ENCODE results near the gene PAPSS1.

DNA sequence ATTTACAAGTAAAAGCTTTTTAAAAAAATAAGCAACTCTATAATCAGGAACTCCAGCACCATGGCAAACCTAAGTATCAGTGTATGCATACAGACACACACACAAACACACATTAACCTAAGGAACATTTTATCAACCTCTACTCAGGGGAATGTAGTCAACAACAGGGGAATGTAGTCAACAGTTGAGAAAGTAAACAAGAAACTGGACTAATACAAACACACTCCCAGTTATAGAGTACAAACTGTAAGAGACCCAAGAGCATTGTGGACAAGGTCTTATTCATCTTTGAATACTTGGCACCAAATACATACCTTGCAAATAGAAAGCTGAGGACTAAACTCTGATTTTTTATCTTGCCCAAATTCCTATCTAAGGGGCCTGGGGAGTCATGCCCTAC, 36.2 kb downstream of the PAPSS1 start:
- no peak for TF ChIP-seq CUX1 (IDR thresholded peaks at IDR 0.05; ENCODE audit: insufficient replicate concordance, low read depth, low read length)
- TF ChIP-seq POU2F2 (IDR thresholded peaks at IDR 0.05; ENCODE audit: borderline replicate concordance, low read depth, low read length): no peak
- no peak for TF ChIP-seq CREB1 (IDR thresholded peaks at IDR 0.05; ENCODE audit: low read depth)
- no peak for TF ChIP-seq EZH2 (IDR thresholded peaks at IDR 0.05; ENCODE audit: borderline replicate concordance, control insufficient read depth, low read depth, low read length)
- TF ChIP-seq, protein P1, sequence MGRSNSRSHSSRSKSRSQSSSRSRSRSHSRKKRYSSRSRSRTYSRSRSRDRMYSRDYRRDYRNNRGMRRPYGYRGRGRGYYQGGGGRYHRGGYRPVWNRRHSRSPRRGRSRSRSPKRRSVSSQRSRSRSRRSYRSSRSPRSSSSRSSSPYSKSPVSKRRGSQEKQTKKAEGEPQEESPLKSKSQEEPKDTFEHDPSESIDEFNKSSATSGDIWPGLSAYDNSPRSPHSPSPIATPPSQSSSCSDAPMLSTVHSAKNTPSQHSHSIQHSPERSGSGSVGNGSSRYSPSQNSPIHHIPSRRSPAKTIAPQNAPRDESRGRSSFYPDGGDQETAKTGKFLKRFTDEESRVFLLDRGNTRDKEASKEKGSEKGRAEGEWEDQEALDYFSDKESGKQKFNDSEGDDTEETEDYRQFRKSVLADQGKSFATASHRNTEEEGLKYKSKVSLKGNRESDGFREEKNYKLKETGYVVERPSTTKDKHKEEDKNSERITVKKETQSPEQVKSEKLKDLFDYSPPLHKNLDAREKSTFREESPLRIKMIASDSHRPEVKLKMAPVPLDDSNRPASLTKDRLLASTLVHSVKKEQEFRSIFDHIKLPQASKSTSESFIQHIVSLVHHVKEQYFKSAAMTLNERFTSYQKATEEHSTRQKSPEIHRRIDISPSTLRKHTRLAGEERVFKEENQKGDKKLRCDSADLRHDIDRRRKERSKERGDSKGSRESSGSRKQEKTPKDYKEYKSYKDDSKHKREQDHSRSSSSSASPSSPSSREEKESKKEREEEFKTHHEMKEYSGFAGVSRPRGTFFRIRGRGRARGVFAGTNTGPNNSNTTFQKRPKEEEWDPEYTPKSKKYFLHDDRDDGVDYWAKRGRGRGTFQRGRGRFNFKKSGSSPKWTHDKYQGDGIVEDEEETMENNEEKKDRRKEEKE (IDR thresholded peaks at IDR 0.05): no peak
- TF ChIP-seq STAT3 (IDR thresholded peaks at IDR 0.05; ENCODE audit: low read depth, low read length): no peak
- no peak for TF ChIP-seq EGR1 (IDR thresholded peaks at IDR 0.05; ENCODE audit: borderline replicate concordance in 1 of 2, low read depth in 2 of 2, low read length in 2 of 2)
- no peak for TF ChIP-seq FOS (IDR thresholded peaks at IDR 0.05; ENCODE audit: borderline replicate concordance, extremely low read depth, insufficient read length)
- TF ChIP-seq ZNF274 (IDR thresholded peaks at IDR 0.05; ENCODE audit: insufficient read depth, insufficient read length): no peak
- TF ChIP-seq, protein P2, sequence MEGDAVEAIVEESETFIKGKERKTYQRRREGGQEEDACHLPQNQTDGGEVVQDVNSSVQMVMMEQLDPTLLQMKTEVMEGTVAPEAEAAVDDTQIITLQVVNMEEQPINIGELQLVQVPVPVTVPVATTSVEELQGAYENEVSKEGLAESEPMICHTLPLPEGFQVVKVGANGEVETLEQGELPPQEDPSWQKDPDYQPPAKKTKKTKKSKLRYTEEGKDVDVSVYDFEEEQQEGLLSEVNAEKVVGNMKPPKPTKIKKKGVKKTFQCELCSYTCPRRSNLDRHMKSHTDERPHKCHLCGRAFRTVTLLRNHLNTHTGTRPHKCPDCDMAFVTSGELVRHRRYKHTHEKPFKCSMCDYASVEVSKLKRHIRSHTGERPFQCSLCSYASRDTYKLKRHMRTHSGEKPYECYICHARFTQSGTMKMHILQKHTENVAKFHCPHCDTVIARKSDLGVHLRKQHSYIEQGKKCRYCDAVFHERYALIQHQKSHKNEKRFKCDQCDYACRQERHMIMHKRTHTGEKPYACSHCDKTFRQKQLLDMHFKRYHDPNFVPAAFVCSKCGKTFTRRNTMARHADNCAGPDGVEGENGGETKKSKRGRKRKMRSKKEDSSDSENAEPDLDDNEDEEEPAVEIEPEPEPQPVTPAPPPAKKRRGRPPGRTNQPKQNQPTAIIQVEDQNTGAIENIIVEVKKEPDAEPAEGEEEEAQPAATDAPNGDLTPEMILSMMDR (IDR thresholded peaks at IDR 0.05 in 2 of 3, conservative IDR thresholded peaks at IDR 0.05 in 1 of 3; ENCODE audit: control insufficient read depth in 2 of 3, extremely low read depth in 1 of 3, insufficient read depth in 1 of 3, low read depth in 3 of 3, low read length in 3 of 3): no peak
- no peak for TF ChIP-seq ZSCAN29 (IDR thresholded peaks at IDR 0.05)
- no peak for TF ChIP-seq POLR2A (IDR thresholded peaks at IDR 0.05; ENCODE audit: low read depth, low read length)
- TF ChIP-seq POLR2AphosphoS5 (IDR thresholded peaks at IDR 0.05; ENCODE audit: low read length): no peak
- TF ChIP-seq SRF (IDR thresholded peaks at IDR 0.05; ENCODE audit: low read depth in 2 of 2, low read length in 2 of 2): no peak
